H1 (cell line): ENCODE data around the gene LDLR. TPM values are rescaled to one million over a fixed set of nuclear protein-coding genes. Genes with fewer than 3 reads are reported as not detected.

Source experiments
- CHD1 ChIP-seq: IDR thresholded peaks from 2 replicates; pipeline ENCODE4 v1.6.1; 2012; ENCODE audit warnings: low read depth, low read length, improper control_type of control experiment
- HDAC6 ChIP-seq: IDR thresholded peaks from one replicate; pipeline ENCODE4 v1.7.1; 2012; ENCODE audit warnings: low read depth, mild to moderate bottlenecking, inconsistent platforms, low read length, moderate library complexity
- JUN ChIP-seq: IDR thresholded peaks from 2 replicates; pipeline ENCODE4 v1.6.1; 2011; ENCODE audit warnings: low read depth, mild to moderate bottlenecking, improper control_type of control experiment, low read length
- RBBP5 ChIP-seq: IDR thresholded peaks from 2 replicates; pipeline ENCODE4 v1.7.1; 2012; ENCODE audit warnings: low read depth, mild to moderate bottlenecking, inconsistent platforms, low read length, moderate library complexity, borderline replicate concordance
- RFX5 ChIP-seq: IDR thresholded peaks from 2 replicates; pipeline ENCODE4 v1.6.1; 2011; ENCODE audit warnings: low read depth, low read length, improper control_type of control experiment, borderline replicate concordance
- TAF7 ChIP-seq: optimal IDR thresholded peaks from 2 replicates; pipeline ENCODE3; 2011; ENCODE audit warnings: low read depth, mild to moderate bottlenecking, inconsistent platforms, low read length, moderate library complexity, borderline replicate concordance
- YY1 ChIP-seq: IDR thresholded peaks from 2 replicates; pipeline ENCODE4 v1.6.1; 2011; ENCODE audit warnings: low read depth, mild to moderate bottlenecking, low read length
- polyA plus RNA-seq, 7 experiments: library from polyadenylated mRNA; depleted of rRNA in 3 of 7; stranded (reverse) in 5 of 7; unstranded in 2 of 7; fragments of >200 nt in 5 of 7; fragments of 200-250 nt in 2 of 7; gene quantifications; 1 replicate in 5 of 7; 2 replicates in 1 of 7; 4 replicates in 1 of 7; pipeline versions ENCODE4 v1.2.1 to v1.2.3, GENCODE V29; 2011 to 2013; ENCODE audit warnings: missing spikeins in 2 of 7, mixed read lengths in 2 of 7
- total RNA-seq: library from RNA; stranded (reverse); fragmentation: NEBNext Ultra II Directional; extraction: Animal tissue kit (Norgen Biotek cat#: 25700); gene quantifications from 2 replicates; pipeline ENCODE4 v1.2.1, GENCODE V29; 2021
- TF ChIP-seq, protein P1 (sequence below): IDR thresholded peaks from 2 replicates; pipeline ENCODE4 v1.6.1; 2011; ENCODE audit warnings: low read depth, mild to moderate bottlenecking, low read length; ENCODE audit not compliant: insufficient read depth

LDLR gene
- total and polyA plus RNA-seq, 2 of the 8 experiments (the other 6 are each of a cell fraction or from before 2014, with no cell fraction given), result 70.1 to 118 TPM

DNA sequence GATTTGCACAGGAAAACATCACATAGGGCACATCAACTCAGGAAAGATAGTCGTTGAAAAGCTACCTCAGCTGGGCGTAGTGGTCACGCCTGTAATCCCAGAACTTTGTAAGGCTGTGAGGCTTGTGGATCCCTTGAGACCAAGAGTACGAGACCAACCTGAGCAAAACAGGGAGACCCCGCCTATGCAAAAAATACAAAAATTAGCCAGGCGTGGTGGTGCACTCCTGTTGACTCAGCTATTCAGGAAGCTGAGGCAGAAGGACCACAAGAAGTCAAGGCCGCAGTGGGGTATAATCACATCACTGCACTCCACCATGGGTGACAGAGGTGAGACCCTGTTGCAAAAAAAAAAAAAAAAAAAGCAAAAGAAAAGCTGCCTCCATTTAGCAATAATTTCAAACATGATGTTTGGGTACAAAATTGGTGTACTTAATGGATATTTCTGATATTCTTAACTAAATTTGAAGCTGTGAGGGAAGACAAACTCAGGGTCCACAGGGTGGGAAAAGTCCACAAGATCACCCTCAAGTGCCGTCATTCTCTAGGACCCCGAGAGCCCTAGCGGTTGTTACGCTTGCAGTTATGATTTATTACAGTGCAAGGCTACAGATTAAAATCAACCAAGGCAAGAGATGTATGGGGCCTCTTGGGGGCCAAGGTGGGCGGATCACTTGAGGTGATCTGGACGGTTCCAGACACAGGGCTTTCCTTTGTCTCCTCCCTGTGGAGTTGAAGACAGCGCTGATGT is 42.5 kb upstream of the LDLR start (continued):
- no peak for TF ChIP-seq CHD1
- no peak for TF ChIP-seq TAF7
- TF ChIP-seq YY1, result no peak
- no peak for TF ChIP-seq RFX5
- no peak for TF ChIP-seq RBBP5
- TF ChIP-seq, protein P1, sequence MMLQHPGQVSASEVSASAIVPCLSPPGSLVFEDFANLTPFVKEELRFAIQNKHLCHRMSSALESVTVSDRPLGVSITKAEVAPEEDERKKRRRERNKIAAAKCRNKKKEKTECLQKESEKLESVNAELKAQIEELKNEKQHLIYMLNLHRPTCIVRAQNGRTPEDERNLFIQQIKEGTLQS, result no peak
- TF ChIP-seq HDAC6, result no peak
- TF ChIP-seq JUN, result no peak
